Right lobe of liver (tissue), 4 donors: ENCODE data around the gene KRT8.

Experiments used
- POLR2A ChIP-seq: fragments of 450-650 bp; IDR thresholded peaks from one replicate; pipeline ENCODE4 v1.6.1; 2017; ENCODE audit warnings: antibody characterized with exemption, mild to moderate bottlenecking
- TF ChIP-seq, protein P1 (sequence below), 4 donors: fragments of 200-600 bp in 3 of 4; fragments of 450-650 bp in 1 of 4; IDR thresholded peaks; one replicate each; pipeline versions ENCODE4 v1.5.1 to v1.8.0; 2016 to 2022; ENCODE audit warnings: antibody characterized with exemption in 4 of 4, mild to moderate bottlenecking in 2 of 4
- donor health status: DM: no; HTN: no; CAD: no.
- donor health status: DM: no; HTN: no; CAD: no.
- donor health status: DM: no; HTN: yes; CAD: no.

DNA sequence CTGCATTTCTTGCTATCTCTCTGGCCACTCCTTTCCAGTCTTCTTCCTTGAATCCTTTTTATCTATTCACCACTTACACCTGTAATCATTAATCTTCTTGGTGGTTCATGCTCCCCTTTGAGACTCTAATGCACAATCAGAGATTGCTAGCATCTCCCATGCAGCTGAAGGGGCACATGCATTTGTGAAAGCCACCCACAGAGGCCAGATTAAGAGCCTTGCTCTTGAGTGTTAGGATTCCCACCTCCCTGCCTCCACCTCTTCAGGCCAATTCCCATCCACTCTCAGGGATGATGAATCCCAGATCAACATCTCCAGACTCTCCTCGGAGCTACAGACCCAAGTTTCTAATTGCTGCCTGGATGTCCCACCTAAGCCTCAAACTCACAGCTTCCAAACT, 24.7 kb upstream of the KRT8 start:
- TF ChIP-seq, protein P1, sequence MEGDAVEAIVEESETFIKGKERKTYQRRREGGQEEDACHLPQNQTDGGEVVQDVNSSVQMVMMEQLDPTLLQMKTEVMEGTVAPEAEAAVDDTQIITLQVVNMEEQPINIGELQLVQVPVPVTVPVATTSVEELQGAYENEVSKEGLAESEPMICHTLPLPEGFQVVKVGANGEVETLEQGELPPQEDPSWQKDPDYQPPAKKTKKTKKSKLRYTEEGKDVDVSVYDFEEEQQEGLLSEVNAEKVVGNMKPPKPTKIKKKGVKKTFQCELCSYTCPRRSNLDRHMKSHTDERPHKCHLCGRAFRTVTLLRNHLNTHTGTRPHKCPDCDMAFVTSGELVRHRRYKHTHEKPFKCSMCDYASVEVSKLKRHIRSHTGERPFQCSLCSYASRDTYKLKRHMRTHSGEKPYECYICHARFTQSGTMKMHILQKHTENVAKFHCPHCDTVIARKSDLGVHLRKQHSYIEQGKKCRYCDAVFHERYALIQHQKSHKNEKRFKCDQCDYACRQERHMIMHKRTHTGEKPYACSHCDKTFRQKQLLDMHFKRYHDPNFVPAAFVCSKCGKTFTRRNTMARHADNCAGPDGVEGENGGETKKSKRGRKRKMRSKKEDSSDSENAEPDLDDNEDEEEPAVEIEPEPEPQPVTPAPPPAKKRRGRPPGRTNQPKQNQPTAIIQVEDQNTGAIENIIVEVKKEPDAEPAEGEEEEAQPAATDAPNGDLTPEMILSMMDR (IDR thresholded peaks at IDR 0.05): no peak
- no peak for TF ChIP-seq POLR2A
